HG03097 (cell line): ENCODE data around the gene BCAS1.

Source experiments
- ATAC-seq: cut with Tn5 transposase; IDR thresholded peaks from one replicate; pipeline ENCODE4 v1.9.1; 2021; ENCODE audit not compliant: unreplicated experiment, low FRiP score

The BCAS1 gene

GRCh38 chr20:53914781-53915445, 155.5 kb downstream of the BCAS1 start:
- no peak for ATAC-seq

DNA sequence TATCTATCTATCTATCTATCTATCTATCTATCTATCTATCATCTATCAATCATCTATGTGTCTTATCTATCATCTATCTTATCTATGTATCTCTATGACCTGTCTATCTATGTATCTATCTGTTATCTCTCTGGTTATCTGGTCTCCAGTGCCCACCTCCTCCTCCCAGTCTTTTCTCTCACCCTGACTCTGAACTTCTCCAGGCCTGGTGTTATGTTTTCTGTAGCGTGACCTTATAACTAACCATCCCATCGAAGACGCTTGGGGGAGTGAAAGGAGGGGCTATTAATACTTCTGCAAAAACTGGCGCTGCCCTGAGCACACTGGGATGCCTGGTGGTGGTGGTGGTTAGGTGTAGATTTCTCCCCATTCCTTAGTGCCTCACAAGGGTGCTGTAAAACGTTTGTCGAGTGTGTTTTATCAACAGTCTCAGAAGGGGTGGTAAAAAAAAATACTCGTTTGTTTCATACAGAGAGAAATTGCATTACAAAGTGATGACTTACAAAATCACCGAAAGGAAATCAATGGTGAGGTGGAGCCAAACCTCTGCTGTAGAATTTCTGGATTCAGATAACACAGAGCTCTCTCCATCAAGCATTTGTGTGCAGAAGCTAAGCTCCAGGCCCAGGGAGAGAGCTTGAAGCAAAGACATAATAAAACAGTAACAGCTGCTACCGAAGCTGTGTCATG, 156.2 kb downstream of the BCAS1 start:
- ATAC-seq: no peak

DNA sequence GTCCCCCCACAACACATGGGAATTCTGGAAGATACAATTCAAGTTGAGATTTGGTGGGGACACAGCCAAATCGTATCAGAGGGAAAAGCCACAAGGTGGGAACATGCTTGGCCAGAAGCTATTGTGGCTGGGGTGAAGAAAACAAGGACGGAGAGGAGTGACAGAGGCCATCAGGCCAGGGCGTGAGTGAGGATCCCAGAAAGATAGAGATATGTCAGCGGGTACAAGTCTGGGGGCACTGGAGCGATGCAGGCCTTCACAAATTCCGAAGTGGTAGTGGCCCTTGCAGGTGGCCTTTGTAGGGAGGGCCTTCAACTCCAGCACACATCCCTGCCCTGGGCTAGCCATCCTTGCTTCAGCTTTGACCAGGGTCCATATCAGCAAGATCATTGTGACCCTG, 159.1 kb downstream of the BCAS1 start:
- no peak for ATAC-seq

GRCh38 chr20:53910351-53911002, 159.9 kb downstream of the BCAS1 start:
- no peak for ATAC-seq

DNA sequence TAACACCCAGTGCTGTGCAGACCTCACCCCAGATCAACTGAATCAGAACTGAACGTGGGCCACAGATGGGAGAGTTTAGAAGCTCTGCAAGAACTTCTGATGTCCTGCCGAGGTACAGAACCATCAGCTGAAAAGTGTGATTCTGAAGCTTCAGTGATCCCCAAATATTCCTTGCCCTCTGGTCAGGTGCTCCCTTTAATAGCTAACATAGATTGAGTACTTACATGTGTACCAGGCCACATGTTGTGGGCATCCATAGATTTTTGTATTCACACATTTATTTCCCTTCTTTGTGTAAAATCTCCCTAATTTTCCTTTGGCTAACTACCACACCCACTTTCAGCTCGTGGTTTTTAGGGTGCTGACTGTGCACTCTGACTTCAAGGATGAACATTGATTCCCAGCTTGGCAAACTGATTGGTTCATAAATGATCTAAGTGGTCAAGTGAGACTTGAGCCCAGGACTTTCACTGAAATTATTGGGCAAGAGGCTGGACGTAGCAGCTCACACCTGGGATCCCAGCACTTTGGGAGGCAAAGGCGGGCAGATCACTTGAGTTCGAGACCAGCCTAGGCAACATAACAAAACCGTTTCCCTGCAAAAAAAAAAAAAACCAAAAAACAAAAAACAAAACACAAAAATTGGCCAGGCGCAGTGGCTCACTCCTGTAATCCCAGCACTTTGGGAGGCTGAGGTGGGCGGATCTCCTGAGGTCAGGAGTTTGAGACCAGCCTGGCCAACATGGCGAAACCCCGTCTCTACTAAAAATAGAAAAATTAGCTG, 162.2 kb downstream of the BCAS1 start:
- ATAC-seq: no peak

GRCh38 chr20:53905820-53906191, 164.6 kb downstream of the BCAS1 start:
- no peak for ATAC-seq

GRCh38 chr20:53905019-53905819, 165.2 kb downstream of the BCAS1 start:
- no peak for ATAC-seq

DNA sequence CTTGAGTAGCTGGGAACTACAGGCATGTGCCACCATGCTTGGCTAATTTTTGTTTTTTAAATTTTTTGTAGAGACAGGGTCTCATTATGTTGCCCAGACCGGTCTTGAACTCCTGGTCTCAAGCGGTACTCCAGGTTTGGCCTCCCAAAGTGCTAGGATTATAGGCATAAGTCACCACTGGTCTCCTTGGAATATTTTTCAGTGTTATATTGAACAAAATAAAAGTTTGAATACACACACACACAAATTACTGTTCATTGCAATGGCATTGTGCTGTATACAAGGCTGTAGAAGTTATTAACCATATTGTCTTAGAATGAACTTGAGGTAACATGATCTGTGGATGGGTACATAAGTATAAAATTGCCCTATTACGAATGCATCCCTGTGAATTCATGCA, 166.1 kb downstream of the BCAS1 start:
- no peak for ATAC-seq

GRCh38 chr20:53903652-53903987, 166.8 kb downstream of the BCAS1 start:
- no peak for ATAC-seq

DNA sequence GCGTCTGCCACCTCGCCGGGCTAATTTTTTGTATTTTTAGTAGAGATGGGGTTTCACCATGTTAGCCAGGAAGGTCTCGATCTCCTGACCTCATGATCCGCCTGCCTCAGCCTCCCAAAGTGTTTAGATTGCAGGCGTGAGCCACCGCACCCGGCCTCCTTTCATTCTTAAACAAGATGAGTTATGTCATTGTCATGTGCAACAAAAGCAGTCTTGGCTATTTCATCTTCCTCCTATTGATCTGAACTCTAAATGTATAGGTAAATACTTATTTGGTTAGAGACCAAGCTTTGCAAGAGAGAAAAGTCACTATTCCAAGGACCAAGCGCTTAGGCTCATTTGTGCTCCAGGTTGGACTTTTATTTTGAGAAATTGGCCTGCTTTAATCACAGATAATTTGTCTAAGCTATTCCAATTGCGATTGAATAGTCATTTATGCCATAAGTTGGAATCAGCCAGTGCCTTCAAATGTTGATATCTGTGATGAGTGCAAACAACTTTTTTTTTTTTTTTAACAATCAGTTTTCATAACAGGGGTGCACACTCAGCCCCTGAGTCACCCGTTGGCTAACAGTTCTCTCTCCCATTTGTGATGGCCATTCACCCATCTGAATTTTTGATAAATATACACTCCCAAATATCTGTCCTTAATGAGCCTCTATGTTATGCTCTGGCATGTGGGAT, 167.3 kb downstream of the BCAS1 start:
- no peak for ATAC-seq

GRCh38 chr20:53901497-53902096, 168.8 kb downstream of the BCAS1 start:
- ATAC-seq: no peak

GRCh38 chr20:53901064-53901463, 169.3 kb downstream of the BCAS1 start:
- no peak for ATAC-seq

DNA sequence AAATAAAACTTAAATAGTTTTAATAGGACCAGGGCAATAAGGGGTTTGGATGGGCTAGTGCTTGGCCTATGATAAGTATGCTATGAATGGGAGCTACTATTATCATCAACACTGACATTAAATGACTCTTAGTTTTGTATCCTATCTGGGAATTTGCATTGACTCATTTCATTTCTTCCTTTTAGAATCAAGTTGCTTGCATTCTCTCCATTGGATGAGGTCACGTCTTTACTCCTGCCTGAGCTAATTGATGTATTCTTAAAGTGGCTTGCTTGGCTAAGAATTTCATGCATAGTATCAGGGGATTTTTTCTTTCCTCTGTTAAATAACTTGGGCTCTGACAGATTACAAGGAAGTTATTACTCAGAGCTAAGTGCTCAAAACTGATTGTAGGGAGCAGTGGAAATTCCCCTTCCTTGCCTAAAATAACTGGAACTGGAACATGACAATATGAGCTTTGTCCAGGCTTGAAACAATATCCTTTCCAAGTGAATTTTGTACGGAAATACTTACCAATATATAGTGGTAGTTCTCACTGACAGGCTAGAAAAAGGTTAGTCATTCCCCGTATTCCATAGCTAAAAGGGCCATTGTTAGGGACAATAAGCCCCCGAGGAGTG, 169.9 kb downstream of the BCAS1 start:
- no peak for ATAC-seq

DNA sequence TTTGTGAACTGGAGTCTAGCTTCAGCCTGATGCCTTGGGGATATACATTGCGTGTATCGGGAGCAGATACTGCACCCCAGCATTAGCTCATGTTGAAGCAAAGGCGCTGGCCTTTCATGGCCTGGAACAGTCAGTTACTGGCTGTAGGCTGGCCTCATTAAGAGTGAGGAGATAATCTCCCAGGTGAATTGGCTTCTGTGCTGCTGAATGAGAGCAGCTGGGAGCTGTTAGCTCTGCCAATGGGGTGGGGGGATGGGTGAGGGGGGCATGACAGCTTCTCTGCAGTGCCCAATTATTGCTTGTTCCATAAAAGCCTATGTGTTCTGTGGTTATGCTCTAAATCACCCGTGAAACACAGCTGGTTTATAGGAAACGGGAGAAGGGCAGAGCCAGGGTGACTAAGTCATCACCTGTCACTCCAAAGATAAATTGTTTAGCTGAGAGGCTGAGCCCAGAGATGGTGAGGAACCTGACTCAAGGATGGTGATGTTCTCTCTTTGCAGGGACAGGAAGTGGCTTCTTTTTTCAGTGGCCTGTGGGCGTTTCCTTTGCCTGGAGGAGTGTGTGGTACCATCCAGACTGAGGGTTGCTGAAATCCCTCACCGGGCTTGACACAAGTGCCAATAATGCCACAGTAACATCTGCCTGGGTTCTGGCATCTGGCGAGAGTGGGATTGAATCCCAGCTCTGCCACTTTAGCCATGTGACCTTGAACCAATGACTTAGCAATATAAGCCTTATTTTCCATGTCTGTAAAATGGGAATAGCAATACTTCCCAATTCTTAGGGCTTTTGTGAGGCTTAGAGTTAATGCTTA, 170.8 kb downstream of the BCAS1 start:
- ATAC-seq: peak; percentile 88

DNA sequence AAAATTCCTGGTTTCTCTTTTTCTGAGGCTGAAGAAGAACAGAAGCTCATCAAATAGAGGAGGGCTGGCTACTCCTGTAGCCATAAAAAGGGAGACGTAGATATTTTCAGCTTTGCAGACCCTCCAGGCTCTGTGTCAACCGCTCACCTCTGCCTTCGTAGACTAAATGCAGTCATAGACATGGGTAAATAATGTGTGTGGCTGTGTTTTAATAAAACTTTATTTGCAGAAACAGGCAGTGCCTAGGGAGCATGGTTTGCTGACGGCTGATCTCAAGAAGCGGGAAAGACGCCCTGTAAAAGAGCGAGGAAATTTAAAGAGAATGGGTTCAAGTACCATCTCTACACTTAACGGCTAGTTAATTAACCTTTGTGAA, 171.8 kb downstream of the BCAS1 start:
- ATAC-seq: no peak

DNA sequence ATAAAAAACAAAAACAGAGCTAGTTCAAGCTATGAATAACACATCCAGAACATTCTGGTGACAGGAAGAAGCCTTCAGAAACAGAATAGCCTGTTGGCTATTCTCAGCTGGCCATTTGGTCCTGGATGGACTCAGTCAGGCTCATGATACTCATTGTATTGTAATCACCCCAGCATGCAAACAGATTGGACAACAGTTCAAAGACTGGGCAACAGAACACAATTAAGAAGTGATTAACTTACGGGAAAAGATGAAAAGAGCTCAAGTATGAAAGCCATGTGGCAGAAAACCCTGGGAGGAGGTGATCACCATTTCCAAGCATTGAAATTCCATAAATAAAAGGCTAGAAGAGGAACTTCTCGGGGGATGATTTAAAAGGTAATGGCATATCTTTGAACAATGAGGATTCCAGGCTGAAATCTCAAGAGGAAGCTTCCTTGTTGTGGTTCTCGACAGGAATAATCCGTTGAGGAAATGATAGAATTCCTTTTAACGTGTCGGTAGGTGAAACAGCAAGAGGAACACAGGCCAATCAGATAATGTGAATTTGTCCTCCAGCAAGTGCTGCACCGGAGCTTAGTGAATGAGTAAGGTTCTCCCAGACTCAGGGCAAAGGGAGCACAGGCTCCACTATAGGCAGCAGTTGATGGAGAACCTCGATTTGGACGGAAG, 172.4 kb downstream of the BCAS1 start:
- ATAC-seq: no peak

DNA sequence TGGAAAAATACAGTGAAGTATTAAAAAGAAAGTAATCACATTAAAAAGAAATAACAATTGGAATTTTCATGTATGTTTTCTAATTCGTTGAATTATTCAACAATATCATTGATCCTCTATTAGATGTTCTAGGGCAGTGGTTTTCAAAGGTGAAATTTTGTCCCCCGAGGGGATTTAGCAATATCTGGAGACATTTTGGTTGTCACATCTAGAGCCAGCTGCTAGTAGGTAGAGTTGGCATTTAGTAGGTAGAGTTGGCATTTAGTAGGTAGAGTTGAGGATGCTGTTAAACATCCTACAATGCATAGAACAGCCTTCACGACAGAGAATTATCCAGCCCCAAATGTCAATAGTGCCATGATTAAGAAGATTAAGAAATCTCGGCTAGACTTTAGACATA, 173.7 kb downstream of the BCAS1 start:
- ATAC-seq: no peak

DNA sequence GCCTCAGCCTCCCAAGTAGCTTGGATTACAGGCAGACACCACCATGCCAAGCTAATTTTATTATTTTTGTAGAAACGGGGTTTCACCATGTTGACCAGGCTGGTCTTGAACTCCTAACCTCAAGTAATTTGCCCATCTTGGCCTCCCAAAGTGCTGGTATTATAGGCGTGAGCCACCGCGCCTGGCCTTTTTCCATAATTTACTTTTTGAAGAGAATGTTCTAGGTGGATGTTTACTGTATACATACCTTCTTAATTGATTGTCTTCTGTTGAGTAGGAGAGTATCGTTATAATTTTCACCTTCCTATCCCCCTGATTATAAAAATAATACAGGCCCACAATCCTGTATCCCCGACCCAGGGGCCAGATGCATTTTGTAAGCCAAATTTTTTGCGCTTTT, 174.4 kb downstream of the BCAS1 start:
- no peak for ATAC-seq
